M059J (cell line): ENCODE measurements around the gene SORBS1. TPM values are rescaled to one million over a fixed set of nuclear protein-coding genes. Genes with fewer than 3 reads are reported as not detected.
"Not testable (repeated sequence)": the region's sequence is repeated elsewhere in the genome, so short reads cannot be mapped to it uniquely, and the experiment has no call there.

Source experiments
- DNase-seq: peaks from one replicate; pipeline ENCODE4 v3.0.0-alpha.2; 2012; ENCODE audit warnings: low read depth
- total RNA-seq: library from RNA; depleted of rRNA; stranded (reverse); fragments of >200 nt; shearing (Covaris generic); gene quantifications from 2 replicates; pipeline ENCODE4 v1.2.3, GENCODE V29; 2014

Gene SORBS1
- total RNA-seq, 1 experiment from 2014 or later, result 2.4 TPM

- DNase-seq, result peak; percentile 55
Observed at GRCh38 chr10:95485056-95485844, 75.9 kb downstream of the SORBS1 start.

DNA sequence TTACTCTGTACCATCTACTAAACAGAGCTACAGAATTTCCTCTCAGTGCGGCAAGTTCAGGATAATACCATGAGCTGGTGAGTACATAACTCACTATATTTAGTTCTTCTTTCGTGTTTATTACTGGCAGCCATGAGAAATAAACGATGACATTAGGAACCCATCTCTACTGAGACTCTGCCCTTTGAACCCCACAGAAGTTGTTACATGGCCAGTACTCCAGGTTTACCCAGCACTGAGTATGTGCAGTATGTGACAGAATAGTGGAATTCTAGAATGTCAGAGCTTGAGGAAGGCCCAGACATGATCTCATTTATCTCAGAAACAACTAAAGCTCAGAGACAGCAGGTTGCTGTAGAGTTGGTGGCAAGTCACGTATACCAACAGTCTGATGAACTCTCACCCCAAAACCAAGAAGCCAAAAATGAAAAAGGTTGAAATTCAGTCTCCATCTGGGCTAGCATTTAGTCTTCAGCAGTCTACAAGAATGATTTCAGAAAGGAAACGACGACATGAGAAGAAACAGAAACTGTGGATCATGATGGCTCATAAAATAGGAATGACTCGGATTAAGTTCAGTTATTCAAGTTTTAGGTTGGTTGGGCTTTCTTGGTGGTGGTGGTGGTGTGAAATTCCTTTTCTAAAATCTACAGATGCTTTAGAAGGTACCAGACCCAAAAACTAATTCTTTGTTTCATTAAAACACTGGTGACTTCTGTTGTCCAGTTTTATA, 78.5 kb downstream of the SORBS1 start:
- DNase-seq, result peak; percentile 17

DNA sequence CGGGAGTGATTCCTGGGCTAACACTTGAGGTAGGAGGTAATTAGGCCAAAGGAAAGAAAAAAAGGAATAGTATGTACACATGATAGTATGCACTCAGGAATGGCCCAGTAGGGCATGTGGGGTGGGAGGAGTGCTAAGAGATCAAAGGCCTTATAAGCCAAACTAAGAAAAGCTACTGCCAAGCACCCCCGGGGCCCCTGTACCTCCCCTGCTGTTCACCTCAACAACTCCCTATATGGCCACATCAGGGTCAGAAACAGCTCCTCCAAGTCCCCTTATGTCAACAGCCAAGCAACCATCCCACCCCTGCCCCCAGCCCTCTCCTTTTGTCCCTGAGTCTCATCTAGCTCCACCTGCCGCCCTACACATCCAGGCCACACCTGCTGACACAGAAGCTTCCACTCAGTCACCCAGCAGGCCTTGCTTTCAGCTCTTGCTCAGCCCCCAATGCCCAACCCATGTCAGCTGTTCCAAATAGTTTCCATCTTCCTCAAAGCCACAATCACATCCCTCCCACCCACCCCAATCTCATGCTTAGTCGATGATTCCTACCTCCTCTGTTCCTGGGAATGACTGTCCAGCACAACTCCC, 80.2 kb downstream of the SORBS1 start:
- peak; percentile 24 for DNase-seq

DNA sequence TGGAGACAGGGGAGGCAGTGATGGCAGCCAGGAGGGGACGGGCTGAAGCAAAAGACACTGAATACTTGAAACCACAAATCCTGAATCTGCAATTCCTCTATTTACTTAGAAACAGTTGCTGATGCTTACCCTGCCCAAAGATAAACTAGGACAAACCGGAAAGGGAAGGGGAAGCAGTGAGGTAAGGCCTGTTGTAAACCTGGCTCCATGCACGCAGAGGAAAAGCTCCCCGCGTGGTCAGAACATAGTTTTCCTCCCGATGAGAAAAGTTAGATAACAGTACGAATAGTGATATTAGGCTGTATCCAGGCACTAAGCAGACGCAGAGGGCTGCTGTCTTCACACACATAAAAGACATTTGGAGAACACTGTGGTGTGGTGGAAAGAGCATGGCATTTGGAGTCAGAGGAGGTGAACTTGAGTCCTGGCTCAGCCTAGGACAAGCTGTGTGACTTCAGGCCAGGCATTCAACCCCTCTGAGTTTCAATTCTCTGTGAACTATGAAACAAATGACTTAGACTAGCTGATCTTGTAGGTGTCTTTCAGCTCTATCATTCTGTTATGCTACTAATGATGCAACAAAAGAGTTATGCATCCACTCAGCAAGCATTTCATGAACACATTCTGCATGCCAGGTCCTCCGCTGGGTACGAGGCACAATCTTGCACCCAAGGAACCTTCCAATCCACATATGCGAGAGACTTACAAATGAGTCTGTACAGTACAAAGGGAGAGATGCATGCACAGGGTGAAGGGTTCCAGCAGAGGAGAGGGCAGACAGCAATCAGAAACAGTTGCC, 80.9 kb downstream of the SORBS1 start:
- peak; percentile 18 for DNase-seq

DNA sequence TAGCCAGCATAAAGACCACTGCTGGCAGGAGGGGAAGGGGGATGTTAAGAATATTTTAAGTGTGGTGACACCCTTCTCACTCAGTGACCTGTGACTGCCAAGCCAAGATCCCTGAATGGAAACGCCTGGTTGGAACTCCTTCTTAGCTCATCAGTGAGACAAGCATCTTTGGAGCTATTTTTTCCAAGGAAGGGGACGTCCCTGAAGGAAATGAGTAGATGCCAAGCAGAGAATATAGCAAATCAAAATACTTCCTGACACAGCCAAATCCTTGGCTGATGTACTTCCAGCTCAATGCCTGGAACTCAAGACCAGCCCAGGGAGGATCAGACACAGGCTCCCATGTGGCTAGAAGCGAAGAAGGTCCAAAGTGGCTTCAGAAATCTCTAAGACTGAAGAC, 82.2 kb downstream of the SORBS1 start:
- DNase-seq, result no peak

DNA sequence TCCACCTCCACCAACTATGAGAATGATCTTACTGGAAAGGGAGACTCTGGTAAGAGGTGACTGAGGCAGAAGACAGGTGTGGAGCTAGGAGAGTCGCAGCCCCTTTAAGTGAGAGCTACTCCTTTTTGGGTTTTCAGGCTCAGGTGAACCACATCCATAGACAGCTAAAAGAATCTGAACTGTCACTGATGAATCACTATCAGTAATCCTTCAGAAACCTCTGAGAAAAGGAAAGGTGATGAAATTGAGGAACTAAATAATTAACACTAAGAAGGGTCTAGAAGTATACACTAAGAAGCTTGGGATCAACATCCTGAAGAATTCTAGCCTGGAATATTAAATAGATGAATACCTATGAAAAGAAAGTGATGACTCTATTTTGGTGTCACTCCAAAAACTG, 83.0 kb downstream of the SORBS1 start:
- DNase-seq, result no peak

DNA sequence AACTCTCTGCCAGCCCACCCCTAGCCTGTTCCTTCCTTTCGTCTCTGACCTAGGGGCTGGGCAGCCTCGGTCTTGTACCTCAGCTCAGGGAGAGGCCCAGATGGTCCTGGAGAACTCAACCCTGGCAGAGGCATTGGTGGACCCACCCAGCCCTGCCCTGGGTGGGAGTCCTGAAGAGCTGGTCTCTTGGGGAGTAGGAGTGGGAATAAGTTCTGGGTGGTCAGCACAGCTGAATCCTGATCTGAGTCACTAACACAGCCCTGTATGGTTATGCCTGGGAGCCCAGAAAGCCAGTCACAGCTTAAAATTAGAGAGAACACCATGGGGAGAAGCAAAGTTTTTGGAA, 84.0 kb downstream of the SORBS1 start:
- DNase-seq, result no peak

DNA sequence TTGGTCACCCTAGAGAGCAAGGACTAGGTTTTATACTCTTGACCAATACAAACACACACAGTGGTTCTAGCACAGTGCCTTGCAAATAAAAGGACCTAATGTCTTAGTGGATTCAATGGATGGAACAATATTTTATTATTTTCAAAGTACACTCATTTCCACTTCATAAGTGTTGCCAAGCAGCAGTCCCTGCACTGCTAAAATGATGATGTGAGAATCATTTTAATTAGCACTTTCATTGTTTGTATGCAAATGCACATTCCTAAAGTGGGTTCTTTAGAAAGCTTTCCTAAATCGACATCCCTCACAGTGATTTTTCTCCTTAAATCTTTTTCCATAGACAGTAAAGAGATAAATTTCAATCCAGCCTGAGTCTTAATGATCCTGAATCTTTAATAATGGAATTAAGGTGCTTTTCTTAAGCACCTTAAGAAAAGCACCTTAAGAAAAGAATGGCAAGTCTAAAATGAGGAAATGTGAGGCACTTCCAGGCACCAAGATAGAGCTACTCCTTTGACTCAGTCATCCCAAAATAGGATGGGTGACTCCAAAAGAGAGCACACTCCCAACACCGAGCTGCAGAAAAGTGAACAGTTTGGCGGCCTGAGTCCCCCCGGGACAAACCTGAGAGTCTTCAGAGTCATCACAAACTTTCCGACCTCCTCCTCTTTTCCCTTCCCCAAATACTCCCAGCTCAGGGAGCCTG, 84.5 kb downstream of the SORBS1 start:
- DNase-seq, result no peak

GRCh38 chr10:95475827-95476468, 85.2 kb downstream of the SORBS1 start:
- DNase-seq, result no peak

- no peak for DNase-seq
Observed at GRCh38 chr10:95475003-95475383, 86.2 kb downstream of the SORBS1 start.

- DNase-seq, result peak; percentile 25
Observed at GRCh38 chr10:95474228-95475002, 86.8 kb downstream of the SORBS1 start.

DNA sequence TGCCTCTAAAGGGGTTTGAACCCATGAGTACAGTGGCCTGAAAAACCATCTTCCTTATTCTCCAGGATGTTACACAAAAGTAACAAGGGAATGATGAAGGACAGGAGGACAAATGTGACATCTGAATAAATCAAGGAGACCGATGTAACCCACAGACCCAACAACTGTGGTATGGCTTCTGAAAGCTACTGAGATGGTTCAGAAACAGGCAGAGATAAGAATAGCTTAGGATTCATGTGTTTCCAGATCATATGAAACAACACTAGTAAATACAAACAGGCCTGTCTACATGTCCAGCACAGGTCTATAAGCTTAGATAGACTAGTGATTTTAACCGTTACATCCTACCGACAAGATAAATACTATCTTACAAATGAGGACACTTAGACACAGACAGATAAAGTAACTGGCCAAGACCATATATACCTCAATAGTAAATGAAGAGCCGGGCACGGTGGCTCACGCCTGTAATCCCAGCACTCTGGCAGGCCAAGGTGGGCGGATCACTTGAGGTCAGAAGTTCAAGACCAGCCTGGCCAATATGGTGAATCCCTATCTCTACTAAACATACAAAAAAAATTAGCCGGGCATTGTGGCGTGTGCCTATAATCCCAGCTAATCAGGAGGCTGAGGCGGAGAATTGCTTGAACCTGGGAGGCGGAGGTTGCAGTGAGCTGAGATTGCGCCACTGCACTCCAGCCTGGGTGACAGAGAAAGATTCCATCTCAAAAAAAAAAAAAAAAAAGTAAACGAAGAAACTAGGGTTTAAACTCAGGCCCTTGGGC, 88.7 kb downstream of the SORBS1 start:
- no peak for DNase-seq

GRCh38 chr10:95469676-95470075, 91.5 kb downstream of the SORBS1 start:
- DNase-seq, result no peak

- DNase-seq, result no peak
Observed at GRCh38 chr10:95469251-95469650, 91.9 kb downstream of the SORBS1 start.

GRCh38 chr10:95467642-95468041, 93.5 kb downstream of the SORBS1 start:
- not testable (repeated sequence) for DNase-seq

- peak; percentile 29 for DNase-seq
Observed at GRCh38 chr10:95467162-95467599, 94.0 kb downstream of the SORBS1 start.

GRCh38 chr10:95466436-95466835, 94.7 kb downstream of the SORBS1 start:
- DNase-seq, result no peak

DNA sequence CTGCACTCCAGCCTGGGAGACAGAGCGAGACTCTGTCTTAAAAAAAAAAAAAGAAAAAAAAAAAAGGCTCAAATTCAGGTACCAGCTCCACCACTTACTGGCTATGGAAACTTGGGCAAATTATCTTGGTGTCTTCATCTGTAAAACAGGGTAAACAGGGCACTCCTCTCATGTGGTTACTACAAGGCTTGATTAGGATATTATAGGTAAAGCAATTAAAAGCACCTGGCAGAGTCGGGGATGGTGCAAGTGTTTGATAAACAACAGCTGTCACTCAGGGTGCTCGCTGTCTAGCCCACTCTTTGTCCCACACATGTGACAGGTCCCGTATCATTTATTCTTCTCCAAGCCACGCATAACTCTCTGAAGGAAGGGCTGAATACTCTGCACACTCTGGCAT, 96.9 kb downstream of the SORBS1 start:
- no peak for DNase-seq
